Right cardiac atrium (tissue), 5 donors: ENCODE results near the gene CACNA2D1. TPM values are rescaled to one million over a fixed set of nuclear protein-coding genes. Genes with fewer than 3 reads are reported as not detected.

Experiments used
- ATAC-seq, 2 donors: fragments of 200-7000 bp; cut with Tn5 transposase; one replicate each; pipeline versions ENCODE4 v1.8.0 to v1.9.1; 2020; ENCODE audit warnings: moderate library complexity in 2 of 2, mild to moderate bottlenecking in 1 of 2
- DNase-seq, 3 donors: peaks; one replicate each; pipeline ENCODE4 v3.0.0-alpha.2; 2020
- H3K27ac ChIP-seq: one replicate; pipeline ENCODE4 v1.5.1; 2013; ENCODE audit warnings: mild to moderate bottlenecking, low read length, control low read depth, moderate library complexity
- H3K27me3 ChIP-seq: one replicate; pipeline ENCODE4 v1.6.1; 2013; ENCODE audit not compliant: control insufficient read depth, insufficient read depth
- H3K4me1 ChIP-seq: one replicate; pipeline ENCODE4 v1.6.1; 2013; ENCODE audit warnings: low read length; ENCODE audit not compliant: control insufficient read depth, insufficient read depth
- H3K4me3 ChIP-seq: one replicate; pipeline ENCODE4 v1.5.1; 2013; ENCODE audit warnings: low read length, control low read depth
- H3K9me3 ChIP-seq: one replicate; pipeline ENCODE4 v1.6.1; 2013; ENCODE audit warnings: low read length; ENCODE audit not compliant: control insufficient read depth
- WGBS: extraction: QIAGEN DNeasy Blood & Tissue Kit; methylation state at CpG from one replicate; pipeline ENCODE4 v1.1.7; 2013; 5-methylcytosine and 5-hydroxymethylcytosine counted together
- intact Hi-C, 4 donors: fragments of 100-400 bp; cut with DNase I; formaldehyde crosslinking; loops; one replicate each; pipeline versions ENCODE4 v1.11.0 to v1.14.0; 2022 to 2023
- polyA plus RNA-seq: library from polyadenylated mRNA; stranded (reverse); fragments of 200-250 nt; gene quantifications from one replicate; pipeline ENCODE4 v1.2.3, GENCODE V29; 2013
- total RNA-seq, 4 donors: library from RNA; stranded (reverse); fragmentation: NEBNext Ultra II Directional; extraction: Animal tissue kit (Norgen Biotek cat#: 25700); gene quantifications; one replicate each; pipeline ENCODE4 v1.2.1, GENCODE V29; 2021
- donor health status: healthy with polysubstance abuse.
- donor health status: DM: no; HTN: yes; CAD: no.
- donor health status: DM: no; HTN: no; CAD: no.
- donor health status: DM: no; HTN: yes; CAD: no; lungs with severe emphysema.
- donor health status: DM: yes; HTN: yes; CAD: no.

Gene CACNA2D1
- total and polyA plus RNA-seq, 5 donors, result 9.7 to 55.2 (median 42.4) TPM

DNA sequence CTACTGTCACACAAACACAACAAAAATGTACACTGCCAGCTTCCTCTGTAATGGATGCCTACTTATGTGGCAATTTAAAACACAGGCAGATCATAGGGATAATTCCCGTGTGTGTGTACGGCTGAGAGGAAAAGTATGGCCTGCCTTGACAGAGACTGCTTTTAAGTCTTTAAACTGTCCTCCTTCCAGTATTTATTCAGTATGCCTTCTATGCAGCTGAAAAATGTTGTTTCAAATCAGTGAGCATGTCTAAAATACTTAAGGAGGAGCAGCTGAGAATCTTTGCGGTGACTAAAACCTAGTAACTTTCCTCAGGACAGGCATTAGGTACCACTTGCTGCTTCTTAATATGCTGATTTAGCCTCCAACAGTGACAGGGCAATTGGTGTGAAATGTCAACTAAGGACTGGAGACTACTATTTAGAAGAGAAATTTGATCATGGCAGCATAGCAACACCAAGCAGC lies 126.3 kb downstream of the CACNA2D1 start:
- H3K9me3 ChIP-seq, result no peaks in the 10 kb centered on the region
- ATAC-seq (peak in 1 of 2 donors; percentile 46), DNase-seq (no peak)
- no peak overlapping the region for H3K4me3 ChIP-seq
- H3K27me3 ChIP-seq, result no peaks in the 10 kb centered on the region
- 74% methylated on average over 3 of the region's 3 CpGs for WGBS
- H3K4me1 ChIP-seq, result no peaks in the 10 kb centered on the region
- no peak overlapping the region for H3K27ac ChIP-seq
- intact Hi-C loops, result no loop called here

DNA sequence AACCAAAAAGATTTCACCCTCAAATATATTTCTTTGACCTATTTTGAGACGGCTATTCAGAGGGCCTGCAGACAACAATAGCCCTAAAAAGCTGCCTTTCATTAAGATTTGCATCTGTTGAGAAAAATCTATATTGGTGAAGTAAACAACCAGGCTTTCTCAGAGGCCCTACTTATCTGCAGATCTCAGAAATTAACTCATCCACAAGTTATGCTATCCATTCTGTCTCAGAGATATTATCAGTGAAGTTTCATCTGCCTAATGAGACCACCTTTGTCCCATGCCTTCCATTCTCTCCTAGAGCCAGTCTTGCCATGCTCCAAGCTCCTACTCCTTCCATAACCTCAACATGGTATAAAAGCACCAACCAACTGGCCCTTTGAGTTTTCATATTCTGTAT lies 130.3 kb downstream of the CACNA2D1 start:
- H3K4me1 ChIP-seq, result no peaks in the 10 kb centered on the region
- no peak overlapping the region for H3K4me3 ChIP-seq
- H3K9me3 ChIP-seq, result no peaks in the 10 kb centered on the region
- H3K27me3 ChIP-seq, result no peaks in the 10 kb centered on the region
- DNase-seq (no peak), ATAC-seq (no peak)
- intact Hi-C loops, result no loop called here
- 89% methylated on average over 1 of the region's 1 CpG for WGBS
- no peak overlapping the region for H3K27ac ChIP-seq

DNA sequence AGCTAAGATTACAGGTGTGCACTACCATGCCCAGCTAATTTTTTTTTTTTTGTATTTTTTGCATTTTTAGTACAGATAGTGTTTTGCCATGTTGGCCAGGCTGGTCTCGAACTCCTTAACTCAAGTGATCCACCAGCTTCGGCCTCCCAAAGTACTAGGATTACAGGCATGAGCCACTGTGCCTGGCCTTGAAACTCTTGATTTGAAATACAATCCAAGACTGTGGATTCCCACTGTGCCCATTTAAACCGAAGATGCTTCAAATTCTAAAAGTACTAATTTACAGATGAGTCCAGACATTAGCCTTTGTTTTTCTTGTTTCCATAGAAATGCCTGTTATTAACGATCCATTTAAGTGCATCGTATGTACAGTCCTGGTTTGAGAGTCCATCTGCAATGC lies 130.9 kb downstream of the CACNA2D1 start:
- Histone ChIP-seq H3K27me3 (no peaks in the 10 kb centered on the region), H3K9me3 (no peaks in the 10 kb centered on the region), H3K27ac (no peak overlapping the region), H3K4me1 (no peaks in the 10 kb centered on the region), H3K4me3 (no peak overlapping the region)
- WGBS, result 93% methylated on average over 5 of the region's 5 CpGs
- no peak for DNase-seq
- intact Hi-C loops, result no loop called here
- no peak for ATAC-seq

DNA sequence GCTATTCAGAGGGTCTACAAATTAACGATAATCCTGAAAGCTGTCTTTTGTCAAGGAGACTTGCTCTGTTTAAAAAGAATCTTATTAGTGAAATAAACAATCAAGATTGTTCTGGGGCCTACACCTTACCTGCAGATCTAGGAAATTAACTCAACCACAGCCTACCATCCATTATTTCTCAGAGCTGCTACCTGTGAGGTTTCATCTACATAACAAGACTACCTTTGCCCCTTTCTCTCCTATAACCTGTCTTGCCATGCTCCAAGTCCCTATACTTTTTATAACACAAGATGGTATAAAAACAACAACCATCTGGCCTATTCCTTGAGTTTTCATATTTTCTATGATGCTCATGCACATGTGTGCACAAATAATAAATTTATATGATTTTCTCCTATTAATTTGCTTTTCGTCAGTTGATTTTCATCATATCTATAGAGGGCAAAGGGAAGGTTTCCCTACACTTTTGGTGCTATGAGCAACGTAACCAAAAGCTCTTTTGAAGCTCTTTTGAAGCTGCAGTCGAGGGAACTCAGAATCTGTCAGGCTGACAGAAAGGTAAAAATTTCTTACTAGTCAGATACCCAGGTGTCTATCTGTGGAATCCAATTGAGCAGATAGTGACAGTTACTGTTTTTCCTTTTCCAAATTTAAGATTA lies 138.1 kb downstream of the CACNA2D1 start:
- H3K9me3 ChIP-seq, result no peaks in the 10 kb centered on the region
- no peaks in the 10 kb centered on the region for H3K4me1 ChIP-seq
- ATAC-seq, result no peak
- 93% methylated on average over 4 of the region's 4 CpGs for WGBS
- H3K4me3 ChIP-seq, result no peak overlapping the region
- no peak for DNase-seq
- intact Hi-C loops, result no loop called here
- H3K27ac ChIP-seq, result no peak overlapping the region
- H3K27me3 ChIP-seq, result no peaks in the 10 kb centered on the region

DNA sequence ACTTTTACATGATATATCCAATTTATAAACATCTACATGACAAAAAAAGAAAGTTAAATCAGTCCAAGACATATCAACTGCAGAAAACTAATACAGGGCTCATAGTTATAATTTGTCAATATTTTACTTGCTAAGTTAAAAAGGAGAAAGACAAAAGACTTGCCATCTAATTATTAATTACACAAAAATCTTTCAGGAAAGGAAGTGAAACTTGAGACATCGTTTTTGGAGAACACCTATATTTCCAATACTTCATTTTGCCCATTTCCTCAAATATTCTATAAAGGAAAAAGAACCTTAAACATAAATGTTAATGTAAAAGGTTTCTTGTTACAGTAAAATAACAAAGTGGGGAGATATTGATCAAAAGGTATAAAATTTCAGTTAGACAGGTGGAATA lies 148.7 kb downstream of the CACNA2D1 start:
- Histone ChIP-seq H3K27ac (no peak overlapping the region), H3K4me3 (no peak overlapping the region), H3K27me3 (no peaks in the 10 kb centered on the region), H3K9me3 (no peaks in the 10 kb centered on the region), H3K4me1 (no peaks in the 10 kb centered on the region)
- 71% methylated on average over 1 of the region's 1 CpG for WGBS
- DNase-seq, result no peak
- intact Hi-C loops, result no loop called here
- ATAC-seq, result no peak

DNA sequence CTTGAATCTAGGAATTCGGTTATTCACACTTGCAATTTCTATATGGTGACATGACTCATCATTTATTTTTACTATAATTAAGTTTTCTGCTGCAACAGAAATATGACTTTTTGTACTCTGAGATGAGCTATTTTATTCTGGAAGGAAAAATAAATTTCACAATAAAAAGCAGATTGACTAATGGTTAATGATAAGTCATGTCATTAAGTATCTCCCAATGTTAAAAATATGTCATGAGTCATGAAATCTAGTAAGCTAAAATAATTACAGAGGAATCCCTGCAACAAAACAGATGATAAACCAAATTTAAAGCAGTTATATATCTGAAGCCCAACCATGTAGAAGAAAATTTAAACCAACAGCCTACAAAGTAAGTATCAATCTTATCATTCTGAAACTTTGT lies 149.2 kb downstream of the CACNA2D1 start:
- intact Hi-C loops, result no loop called here
- no peaks in the 10 kb centered on the region for H3K9me3 ChIP-seq
- H3K27ac ChIP-seq, result no peak overlapping the region
- WGBS, result 75% methylated on average over 1 of the region's 1 CpG
- no peaks in the 10 kb centered on the region for H3K4me1 ChIP-seq
- DNase-seq (no peak), ATAC-seq (no peak)
- no peaks in the 10 kb centered on the region for H3K27me3 ChIP-seq
- no peak overlapping the region for H3K4me3 ChIP-seq

DNA sequence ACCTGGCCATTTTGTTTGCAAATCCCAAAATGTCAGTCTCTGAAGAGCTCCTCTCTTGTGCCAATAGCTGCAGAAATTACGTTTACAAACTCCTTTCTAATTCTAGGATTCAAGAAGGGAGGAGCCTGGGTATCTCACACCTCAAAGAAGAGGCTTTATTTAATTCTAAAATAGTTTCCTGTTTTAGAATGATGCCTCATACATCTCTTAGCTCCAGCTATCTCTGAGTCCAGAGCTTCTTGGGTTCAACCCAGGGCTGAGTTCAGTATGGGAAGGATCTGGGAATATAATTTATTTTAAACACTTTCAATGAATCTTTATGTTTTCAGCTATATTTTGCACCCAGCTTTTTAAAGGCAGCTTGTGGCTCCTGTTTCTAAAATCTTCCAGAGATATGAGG lies 150.1 kb downstream of the CACNA2D1 start:
- intact Hi-C loops, result no loop called here
- ATAC-seq, result no peak
- no peak for DNase-seq
- H3K27ac ChIP-seq, result no peak overlapping the region
- H3K27me3 ChIP-seq, result no peaks in the 10 kb centered on the region
- H3K4me3 ChIP-seq, result no peak overlapping the region
- H3K9me3 ChIP-seq, result no peaks in the 10 kb centered on the region
- 25% methylated on average over 1 of the region's 1 CpG for WGBS
- no peaks in the 10 kb centered on the region for H3K4me1 ChIP-seq

DNA sequence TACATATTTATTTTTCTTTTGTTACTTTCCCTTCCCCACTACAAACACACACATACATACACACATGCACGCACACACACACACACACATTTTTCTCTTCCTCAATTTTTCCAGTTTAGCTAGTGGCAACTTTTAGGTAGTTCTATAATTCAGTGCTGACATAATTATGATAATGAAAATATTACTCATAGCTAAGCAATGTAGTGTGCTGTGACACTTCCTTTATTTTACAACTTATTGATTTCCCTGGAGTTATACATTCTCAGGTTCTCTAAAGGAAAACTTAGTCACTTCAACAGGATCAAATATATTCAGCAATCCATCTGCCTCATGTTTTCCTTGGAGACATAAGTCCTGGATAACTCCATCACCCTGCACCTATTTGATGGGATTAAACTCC lies 151.6 kb downstream of the CACNA2D1 start:
- Histone ChIP-seq H3K4me3 (no peak overlapping the region), H3K27ac (no peak overlapping the region), H3K9me3 (no peaks in the 10 kb centered on the region), H3K4me1 (no peaks in the 10 kb centered on the region), H3K27me3 (no peaks in the 10 kb centered on the region)
- 95% methylated on average over 1 of the region's 1 CpG for WGBS
- no peak for DNase-seq
- ATAC-seq, result no peak
- intact Hi-C loops, result no loop called here

DNA sequence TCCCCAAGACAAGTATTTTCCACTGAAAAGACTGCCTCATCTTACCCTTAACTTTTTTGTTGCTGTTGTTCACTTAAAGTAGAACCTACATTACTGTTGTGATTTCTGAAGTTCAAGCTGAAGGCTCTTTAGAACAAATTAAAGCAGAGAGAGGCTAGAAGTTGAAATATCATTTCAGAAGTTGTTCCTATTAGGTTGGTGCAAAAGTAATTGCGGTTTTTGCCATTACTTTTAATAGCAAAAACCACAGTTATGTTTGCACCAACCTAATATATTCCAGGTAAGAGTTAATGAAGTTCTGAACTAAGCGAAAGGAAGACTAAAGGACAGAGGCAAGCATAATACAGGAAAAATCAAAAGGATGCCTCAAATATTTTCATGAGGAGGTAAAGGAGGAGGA lies 153.7 kb downstream of the CACNA2D1 start:
- Histone ChIP-seq H3K4me3 (no peak overlapping the region), H3K9me3 (no peaks in the 10 kb centered on the region), H3K27ac (no peak overlapping the region), H3K27me3 (no peaks in the 10 kb centered on the region), H3K4me1 (peaks cover 1% of the 10 kb centered on the region)
- no peak for DNase-seq
- WGBS, result 71% methylated on average over 2 of the region's 2 CpGs
- ATAC-seq, result no peak
- intact Hi-C loops, result no loop called here

DNA sequence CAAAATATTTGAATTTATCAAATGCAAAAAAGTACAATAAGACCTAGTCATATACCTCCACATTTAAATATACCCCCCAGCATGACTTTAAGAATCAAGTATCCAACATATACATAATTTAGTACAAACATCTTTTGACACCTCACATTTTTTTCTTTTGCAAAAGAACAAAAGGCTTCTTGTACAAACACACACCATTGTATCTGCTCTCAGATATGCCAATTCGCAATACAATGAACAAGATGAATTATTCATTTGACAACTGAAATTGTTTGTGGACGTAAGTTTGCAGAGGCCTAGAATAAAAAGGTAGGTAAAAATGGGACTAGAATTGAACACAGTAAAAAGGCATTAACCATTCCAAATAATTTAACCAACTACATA lies 154.4 kb downstream of the CACNA2D1 start:
- no peaks in the 10 kb centered on the region for H3K27me3 ChIP-seq
- WGBS, result 90% methylated on average over 2 of the region's 2 CpGs
- intact Hi-C loops, result no loop called here
- peaks cover 1% of the 10 kb centered on the region for H3K4me1 ChIP-seq
- ATAC-seq (no peak), DNase-seq (no peak)
- H3K9me3 ChIP-seq, result no peaks in the 10 kb centered on the region
- no peak overlapping the region for H3K4me3 ChIP-seq
- no peak overlapping the region for H3K27ac ChIP-seq

DNA sequence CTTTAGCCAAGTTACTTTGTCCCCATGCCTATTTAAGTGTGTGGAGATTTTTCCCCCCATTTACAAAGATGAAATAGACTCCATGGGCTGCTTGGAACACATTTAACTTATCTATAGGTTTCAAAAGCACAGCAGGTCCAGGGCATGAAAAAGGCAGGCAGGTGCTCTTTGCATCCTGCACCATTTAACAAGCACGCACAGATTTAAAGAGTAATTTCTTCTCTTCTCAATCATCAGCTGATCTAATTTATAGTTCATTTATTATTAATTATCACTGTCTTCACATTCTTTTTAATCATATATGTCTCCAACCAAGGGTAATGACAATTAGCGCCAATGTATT lies 156.8 kb downstream of the CACNA2D1 start:
- peaks cover 1% of the 10 kb centered on the region for H3K4me1 ChIP-seq
- no peak overlapping the region for H3K27ac ChIP-seq
- 77% methylated on average over 2 of the region's 2 CpGs for WGBS
- ATAC-seq (no peak), DNase-seq (no peak)
- no peak overlapping the region for H3K4me3 ChIP-seq
- H3K9me3 ChIP-seq, result no peaks in the 10 kb centered on the region
- intact Hi-C loops, result no loop called here
- H3K27me3 ChIP-seq, result no peaks in the 10 kb centered on the region
